Measurements from ENCODE around the gene RBFOX2.

Gene RBFOX2

DNA sequence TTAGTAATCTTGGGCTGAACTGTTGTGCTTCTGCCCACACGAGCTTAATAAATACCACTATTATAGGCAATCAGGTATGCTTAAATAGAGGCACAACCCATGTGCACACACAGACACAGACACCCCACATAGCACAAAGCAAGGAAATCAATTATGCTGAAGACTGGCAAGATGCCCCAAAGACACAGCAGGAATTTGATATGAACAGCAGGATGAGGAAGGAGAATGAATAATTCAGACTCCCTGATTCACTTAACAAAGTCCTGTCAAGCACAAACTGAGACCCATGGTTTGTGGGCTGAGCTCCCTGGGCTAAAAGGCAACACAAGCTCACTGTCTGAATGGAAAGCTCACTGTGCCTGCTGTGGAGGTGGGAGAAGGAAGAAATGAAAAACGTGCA lies 42.5 kb downstream of the RBFOX2 start:
- H3K27ac ChIP-seq = no peak overlapping the region
- TF ChIP-seq ZFX (IDR thresholded peaks at IDR 0.05; ENCODE audit: borderline replicate concordance) = no peak
- no peak for TF ChIP-seq CTCF (IDR thresholded peaks at IDR 0.05)

DNA sequence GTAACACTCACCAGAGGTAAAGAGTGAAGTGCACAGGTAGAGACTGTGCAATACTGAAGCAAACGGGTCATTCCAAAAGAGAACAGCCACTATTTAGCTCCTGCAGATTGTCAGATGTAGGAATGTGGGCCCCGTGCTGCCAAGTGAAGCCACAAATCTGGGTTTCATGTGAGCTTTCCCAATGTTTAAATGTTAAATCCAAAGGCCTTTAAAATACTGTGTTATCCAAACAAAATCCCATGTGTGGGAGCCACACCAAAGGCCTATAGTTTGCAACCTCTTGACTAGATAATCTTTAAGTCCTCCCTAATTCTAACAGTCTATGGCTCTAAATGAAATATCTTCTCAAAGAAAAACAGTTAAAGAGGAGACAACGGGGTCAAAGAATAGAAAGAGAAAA lies 43.3 kb downstream of the RBFOX2 start:
- no peak overlapping the region for H3K27ac ChIP-seq
- TF ChIP-seq ZFX (IDR thresholded peaks at IDR 0.05; ENCODE audit: borderline replicate concordance) = no peak
- TF ChIP-seq CTCF (IDR thresholded peaks at IDR 0.05) = no peak

DNA sequence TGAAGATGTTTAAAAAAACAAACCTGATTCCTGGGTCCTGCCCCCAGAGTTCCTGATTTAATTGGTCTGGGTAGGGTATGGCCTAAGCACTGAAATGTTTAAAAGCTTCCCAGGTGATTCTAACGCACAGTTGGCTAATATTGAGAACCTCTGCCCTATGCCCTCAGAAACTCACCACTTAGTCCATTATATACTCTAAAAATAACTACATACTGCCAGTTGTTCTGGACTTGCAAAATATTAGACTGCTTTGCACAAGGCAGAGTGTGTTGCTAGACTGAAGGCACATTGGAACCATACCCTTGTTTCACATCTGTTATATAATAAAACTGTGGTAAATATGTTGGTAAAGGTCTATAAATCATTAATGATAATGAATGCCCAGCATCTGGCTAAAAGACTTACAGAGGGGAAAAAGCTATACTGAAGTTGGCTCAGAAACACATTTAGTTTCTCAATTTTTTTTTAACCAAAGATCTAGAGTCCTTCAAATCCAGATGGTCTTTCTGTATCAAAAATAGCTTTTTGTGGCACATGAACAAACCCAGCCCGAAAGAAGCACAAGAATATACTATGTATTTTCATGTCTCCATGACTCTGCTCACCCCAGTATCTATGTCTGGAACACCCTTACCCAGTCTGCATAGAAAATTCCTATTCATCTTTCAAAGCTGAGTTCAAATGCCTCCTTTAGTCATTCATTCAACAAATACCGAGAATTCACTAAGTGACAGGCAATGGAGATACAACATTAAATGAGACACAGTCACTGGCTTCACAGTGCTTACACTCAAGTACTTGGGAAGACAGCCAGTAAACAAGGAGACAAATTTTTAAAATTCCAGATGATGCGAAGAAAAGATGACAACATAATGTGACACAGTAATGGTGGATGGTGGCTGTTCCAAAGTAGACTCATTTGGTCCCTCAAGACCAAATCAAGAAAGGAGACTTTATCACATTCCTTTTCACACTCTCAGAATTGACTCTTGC lies 44.1 kb downstream of the RBFOX2 start:
- H3K27ac ChIP-seq = no peak overlapping the region

GRCh38 chr22:35981900-35982299 lies 46.7 kb downstream of the RBFOX2 start:
- no peak for TF ChIP-seq ZFX (IDR thresholded peaks at IDR 0.05; ENCODE audit: borderline replicate concordance)
- no peak for TF ChIP-seq CTCF (IDR thresholded peaks at IDR 0.05)
- no peak overlapping the region for H3K27ac ChIP-seq

More for the DNA sequence above, 44.1 kb downstream of the RBFOX2 start:
- no peak for TF ChIP-seq ZFX (IDR thresholded peaks at IDR 0.05; ENCODE audit: borderline replicate concordance)
- no peak for TF ChIP-seq CTCF (IDR thresholded peaks at IDR 0.05)

DNA sequence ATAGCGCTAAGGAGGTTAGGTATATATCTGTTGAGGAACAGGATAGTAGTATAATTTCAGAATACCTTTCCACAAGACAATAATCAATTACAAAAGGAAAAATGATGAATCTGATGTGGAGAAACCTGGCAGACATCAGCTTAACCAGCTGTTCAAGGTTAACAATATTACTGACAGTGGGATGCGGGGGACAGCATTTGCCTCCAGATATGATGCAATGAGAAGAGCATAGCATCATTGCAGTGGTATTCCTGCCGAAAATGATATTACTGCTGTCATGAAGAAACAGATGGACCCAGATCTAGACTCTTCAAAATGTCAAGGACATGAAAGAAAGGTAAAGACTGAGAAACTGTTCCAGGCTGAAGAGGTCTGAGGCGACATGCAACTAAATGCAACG lies 49.7 kb downstream of the RBFOX2 start:
- TF ChIP-seq ZFX (IDR thresholded peaks at IDR 0.05; ENCODE audit: borderline replicate concordance) = no peak
- TF ChIP-seq CTCF (IDR thresholded peaks at IDR 0.05) = no peak
- no peak overlapping the region for H3K27ac ChIP-seq

GRCh38 chr22:35978201-35978600 lies 50.4 kb downstream of the RBFOX2 start:
- no peak for TF ChIP-seq ZFX (IDR thresholded peaks at IDR 0.05; ENCODE audit: borderline replicate concordance)
- TF ChIP-seq CTCF (IDR thresholded peaks at IDR 0.05) = no peak
- no peak overlapping the region for H3K27ac ChIP-seq

DNA sequence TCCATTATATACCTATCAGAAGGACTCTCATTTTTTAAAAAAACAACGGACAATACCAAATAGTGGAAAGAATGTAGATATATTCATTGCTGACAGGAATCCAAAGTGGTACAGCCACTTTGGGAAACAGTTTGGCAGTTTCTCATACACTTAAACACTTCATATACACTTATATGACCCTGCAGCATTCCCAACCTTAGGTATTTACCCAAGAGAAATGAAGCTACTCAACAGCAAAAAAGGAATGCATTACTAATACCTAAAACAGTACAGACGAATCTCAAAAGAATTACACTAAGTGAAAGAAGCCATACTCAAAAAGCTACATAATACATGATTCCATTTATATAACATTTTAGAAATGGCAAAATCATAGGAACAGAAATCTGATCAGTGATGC lies 51.5 kb downstream of the RBFOX2 start:
- TF ChIP-seq ZFX (IDR thresholded peaks at IDR 0.05; ENCODE audit: borderline replicate concordance) (no peak), CTCF (IDR thresholded peaks at IDR 0.05) (no peak)
- H3K27ac ChIP-seq = no peak overlapping the region
